K562 (cell line): ENCODE measurements around the gene FOXF2.

ENCODE experiments used
- BRD9 ChIP-seq: fragments of 450-650 bp; IDR thresholded peaks from 2 replicates; pipeline ENCODE4 v1.6.1; 2018; ENCODE audit warnings: low read depth; ENCODE audit not compliant: partially characterized antibody
- BRF2 ChIP-seq: IDR thresholded peaks from 3 replicates; pipeline ENCODE4 v1.6.1; 2011; ENCODE audit warnings: borderline replicate concordance, mild to moderate bottlenecking; ENCODE audit not compliant: insufficient read length, insufficient read depth
- CREB1 ChIP-seq, 2 experiments: sonication (generic) in 1 of 2; formaldehyde crosslinking in 1 of 2; IDR thresholded peaks; 2 replicates each; pipeline versions ENCODE4 v1.6.1 to v1.8.0; 2012 to 2022; ENCODE audit warnings: inconsistent platforms in 1 of 2, mild to moderate bottlenecking in 1 of 2, missing genetic modification reagents in 1 of 2, moderate library complexity in 1 of 2
- CTCF ChIP-seq, 3 experiments: IDR thresholded peaks in 2 of 3; conservative IDR thresholded peaks in 1 of 3; 2 replicates each; pipeline ENCODE4 v1.5.1; 2011 to 2012; ENCODE audit warnings: low read length in 3 of 3, mild to moderate bottlenecking in 3 of 3, control low read depth in 2 of 3, improper control_type of control experiment in 1 of 3, inconsistent platforms in 1 of 3, low read depth in 1 of 3, mixed read lengths in 1 of 3, moderate library complexity in 1 of 3; ENCODE audit not compliant: insufficient read depth in 2 of 3
- E2F5 ChIP-seq: sonication (generic); formaldehyde crosslinking; IDR thresholded peaks from 2 replicates; pipeline ENCODE4 v1.8.0; 2022; ENCODE audit warnings: mild to moderate bottlenecking, missing genetic modification reagents
- ETV5 ChIP-seq: sonication (generic); formaldehyde crosslinking; IDR thresholded peaks from 2 replicates; pipeline ENCODE4 v1.4.0; 2020; ENCODE audit warnings: low read depth, mild to moderate bottlenecking, missing genetic modification reagents
- EZH2 ChIP-seq: IDR thresholded peaks from 2 replicates; pipeline ENCODE4 v1.6.1; 2012; ENCODE audit warnings: low read depth, mild to moderate bottlenecking, inconsistent platforms, low read length, borderline replicate concordance
- JUN ChIP-seq, 2 experiments: sonication (generic) in 1 of 2; formaldehyde crosslinking in 1 of 2; IDR thresholded peaks; 2 replicates each; pipeline versions ENCODE4 v1.6.1 to v1.8.0; 2012 to 2022; ENCODE audit warnings: borderline replicate concordance in 2 of 2, mild to moderate bottlenecking in 2 of 2, improper control_type of control experiment in 1 of 2, low read depth in 1 of 2, low read length in 1 of 2, missing genetic modification reagents in 1 of 2
- NCOA2 ChIP-seq, 2 experiments: fragments of 450-650 bp; IDR thresholded peaks; 2 replicates each; pipeline ENCODE4 v1.6.1; 2018; ENCODE audit warnings: mild to moderate bottlenecking in 2 of 2, moderate library complexity in 1 of 2; ENCODE audit not compliant: partially characterized antibody in 2 of 2
- PKNOX1 ChIP-seq: fragments of 450-650 bp; IDR thresholded peaks from 2 replicates; pipeline ENCODE4 v1.6.1; 2016
- SP2 ChIP-seq: IDR thresholded peaks from 2 replicates; pipeline ENCODE4 v1.6.1; 2011; ENCODE audit warnings: mild to moderate bottlenecking, low read depth, low read length, moderate library complexity; ENCODE audit not compliant: poor library complexity, severe bottlenecking; ENCODE audit errors: extremely low read depth
- TAF1 ChIP-seq: IDR thresholded peaks from 2 replicates; pipeline ENCODE4 v1.6.1; 2011; ENCODE audit warnings: mild to moderate bottlenecking, low read length, moderate library complexity; ENCODE audit not compliant: insufficient read depth, control insufficient read depth, severe bottlenecking; ENCODE audit errors: extremely low read depth
- YY1 ChIP-seq, 3 experiments: IDR thresholded peaks; 2 replicates each; pipeline ENCODE4 v1.6.1; 2011; ENCODE audit warnings: low read length in 2 of 3, mild to moderate bottlenecking in 2 of 3, moderate library complexity in 2 of 3, borderline replicate concordance in 1 of 3, control low read depth in 1 of 3, low read depth in 1 of 3; ENCODE audit not compliant: insufficient read depth in 3 of 3, insufficient replicate concordance in 2 of 3, control insufficient read depth in 1 of 3, insufficient read length in 1 of 3; ENCODE audit errors: extremely low read depth in 1 of 3
- ZBTB8A ChIP-seq: fragments of 450-650 bp; IDR thresholded peaks from 2 replicates; pipeline ENCODE4 v1.6.1; 2018; ENCODE audit warnings: mild to moderate bottlenecking, moderate library complexity; ENCODE audit not compliant: partially characterized antibody

- no peak for TF ChIP-seq CREB1 (IDR thresholded peaks at IDR 0.05)
- TF ChIP-seq CREB1 (CRISPR knock-in tag; IDR thresholded peaks at IDR 0.05): no peak
- no peak for TF ChIP-seq BRF2
- no peak for TF ChIP-seq NCOA2 (IDR thresholded peaks at IDR 0.05; ENCODE audit: partially characterized antibody in 2 of 2)
- no peak for TF ChIP-seq CTCF (IDR thresholded peaks at IDR 0.05 in 2 of 3, conservative IDR thresholded peaks at IDR 0.05 in 1 of 3; ENCODE audit: insufficient read depth in 2 of 3, low read depth in 1 of 3, low read length in 3 of 3)
- TF ChIP-seq ZBTB8A: no peak
- no peak for TF ChIP-seq E2F5 (CRISPR knock-in tag)
- TF ChIP-seq SP2: no peak
- no peak for TF ChIP-seq TAF1
- TF ChIP-seq YY1 (IDR thresholded peaks at IDR 0.05; ENCODE audit: borderline replicate concordance in 1 of 3, control insufficient read depth in 1 of 3, extremely low read depth in 1 of 3, insufficient read depth in 3 of 3, insufficient read length in 1 of 3, insufficient replicate concordance in 2 of 3, low read depth in 1 of 3, low read length in 2 of 3): no peak
- TF ChIP-seq EZH2: no peak
- TF ChIP-seq JUN (IDR thresholded peaks at IDR 0.05; ENCODE audit: borderline replicate concordance, low read depth, low read length): no peak
- no peak for TF ChIP-seq JUN (CRISPR knock-in tag; IDR thresholded peaks at IDR 0.05; ENCODE audit: borderline replicate concordance)
- no peak for TF ChIP-seq PKNOX1
- TF ChIP-seq ETV5 (CRISPR knock-in tag): no peak
- TF ChIP-seq BRD9: no peak
These were observed 15.8 kb downstream of the FOXF2 start for GRCh38 chr6:1405221-1405620.
